ENCODE measurements around the gene CXCR4. TPM values are rescaled to one million over a fixed set of nuclear protein-coding genes. Genes with fewer than 3 reads are reported as not detected.
"Not testable (repeated sequence)": the region's sequence is repeated elsewhere in the genome, so short reads cannot be mapped to it uniquely, and the experiment has no call there.

Gene CXCR4
- total RNA-seq, 2 donors from 2014 or later = 11.9 to 12.4 TPM

DNA sequence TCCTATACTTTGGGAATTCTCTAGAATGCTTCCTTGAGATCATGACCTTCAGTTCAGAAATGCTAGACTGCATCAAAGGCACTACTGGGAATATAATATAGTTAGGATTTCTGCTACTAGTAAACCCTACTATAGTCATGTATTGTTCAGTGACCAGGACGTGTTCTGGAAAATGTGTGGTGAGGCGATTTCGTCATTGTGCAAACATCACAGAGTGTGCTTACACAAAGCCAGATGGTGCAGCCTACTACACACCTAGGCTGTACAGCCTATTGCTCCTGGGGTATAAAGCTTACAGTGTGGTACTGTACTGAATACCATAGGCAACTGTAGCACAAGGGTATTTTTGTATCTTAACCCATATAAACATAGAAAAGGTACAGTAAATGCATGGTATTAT, 13.0 kb downstream of the CXCR4 start:
- Histone ChIP-seq H3K4me3 (no peak overlapping the region), H3K9me3 (no peaks in the 10 kb centered on the region), H3K27me3 (no peaks in the 10 kb centered on the region), H3K4me1 (no peaks in the 10 kb centered on the region), H3K27ac (no peak overlapping the region), H3K36me3 (no peaks in the 10 kb centered on the region)
- TF ChIP-seq, protein P1, sequence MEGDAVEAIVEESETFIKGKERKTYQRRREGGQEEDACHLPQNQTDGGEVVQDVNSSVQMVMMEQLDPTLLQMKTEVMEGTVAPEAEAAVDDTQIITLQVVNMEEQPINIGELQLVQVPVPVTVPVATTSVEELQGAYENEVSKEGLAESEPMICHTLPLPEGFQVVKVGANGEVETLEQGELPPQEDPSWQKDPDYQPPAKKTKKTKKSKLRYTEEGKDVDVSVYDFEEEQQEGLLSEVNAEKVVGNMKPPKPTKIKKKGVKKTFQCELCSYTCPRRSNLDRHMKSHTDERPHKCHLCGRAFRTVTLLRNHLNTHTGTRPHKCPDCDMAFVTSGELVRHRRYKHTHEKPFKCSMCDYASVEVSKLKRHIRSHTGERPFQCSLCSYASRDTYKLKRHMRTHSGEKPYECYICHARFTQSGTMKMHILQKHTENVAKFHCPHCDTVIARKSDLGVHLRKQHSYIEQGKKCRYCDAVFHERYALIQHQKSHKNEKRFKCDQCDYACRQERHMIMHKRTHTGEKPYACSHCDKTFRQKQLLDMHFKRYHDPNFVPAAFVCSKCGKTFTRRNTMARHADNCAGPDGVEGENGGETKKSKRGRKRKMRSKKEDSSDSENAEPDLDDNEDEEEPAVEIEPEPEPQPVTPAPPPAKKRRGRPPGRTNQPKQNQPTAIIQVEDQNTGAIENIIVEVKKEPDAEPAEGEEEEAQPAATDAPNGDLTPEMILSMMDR (IDR thresholded peaks at IDR 0.05) = no peak
- DNase-seq (ENCODE audit: low spot score) = no peak

DNA sequence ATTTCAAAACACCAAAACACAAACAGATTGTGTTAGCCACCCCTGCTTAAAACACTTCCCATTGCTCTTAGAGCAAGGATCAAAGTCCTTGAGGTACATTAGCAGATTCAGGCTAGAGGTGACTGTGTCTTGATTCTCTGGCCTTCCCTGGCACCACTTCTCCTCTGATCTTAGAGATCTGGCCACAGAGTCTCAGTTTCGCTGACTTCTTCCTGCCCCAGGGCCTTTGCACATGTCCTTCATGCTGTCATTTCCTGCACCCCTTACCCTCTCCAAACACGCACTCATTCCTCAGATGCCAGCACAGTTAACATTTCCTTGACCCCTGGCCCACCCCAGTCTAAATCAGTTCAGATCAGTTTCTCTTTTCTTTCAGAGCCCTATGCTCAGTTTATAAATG, 16.9 kb downstream of the CXCR4 start:
- TF ChIP-seq, protein P1 (IDR thresholded peaks at IDR 0.05) = no peak
- no peaks in the 10 kb centered on the region for H3K4me1 ChIP-seq
- DNase-seq (ENCODE audit: low spot score) = no peak
- H3K4me3 ChIP-seq = no peak overlapping the region
- H3K27me3 ChIP-seq = no peaks in the 10 kb centered on the region
- H3K9me3 ChIP-seq = no peaks in the 10 kb centered on the region
- no peaks in the 10 kb centered on the region for H3K36me3 ChIP-seq
- H3K27ac ChIP-seq = no peak overlapping the region

DNA sequence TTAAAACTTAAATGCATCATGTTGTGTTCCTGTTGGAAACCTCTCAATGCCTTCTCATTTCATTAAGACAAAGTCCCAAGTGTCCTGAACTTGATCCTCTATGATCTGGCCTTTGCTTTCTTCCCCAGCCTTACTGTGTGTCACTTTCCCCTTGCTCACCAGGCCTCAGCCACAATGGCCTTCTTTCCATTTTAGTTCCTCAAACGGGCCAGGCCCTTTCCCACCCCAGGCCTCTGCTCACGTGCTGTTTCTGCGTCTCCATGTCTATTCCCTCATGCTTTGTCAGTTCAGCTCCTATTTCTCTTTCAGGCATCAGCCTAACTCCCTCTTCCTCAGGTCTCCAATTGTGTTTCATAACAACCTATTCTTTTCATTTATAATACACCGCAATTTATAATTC, 19.5 kb downstream of the CXCR4 start:
- DNase-seq (ENCODE audit: low spot score) = no peak

DNA sequence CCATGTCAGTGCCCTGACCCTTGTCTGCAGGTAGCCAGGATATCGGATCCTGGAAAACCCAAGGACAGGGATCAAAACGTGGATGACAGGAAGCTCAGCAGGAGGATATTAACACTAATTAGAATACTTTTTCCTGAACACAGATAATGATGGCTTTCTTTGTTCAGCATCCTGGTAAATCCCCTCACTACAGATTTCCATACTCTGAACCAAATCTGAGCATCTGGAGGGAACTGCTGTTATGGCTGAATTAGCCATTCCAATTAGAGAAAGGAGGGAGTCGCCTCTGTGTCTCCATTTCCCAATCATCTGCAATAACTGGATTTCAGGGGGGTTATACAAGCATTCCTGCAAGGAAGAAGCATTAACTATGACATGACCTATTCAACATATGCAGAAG, 24.4 kb downstream of the CXCR4 start:
- no peaks in the 10 kb centered on the region for H3K27me3 ChIP-seq
- no peaks in the 10 kb centered on the region for H3K36me3 ChIP-seq
- TF ChIP-seq, protein P1 (IDR thresholded peaks at IDR 0.05) = no peak
- no peaks in the 10 kb centered on the region for H3K4me1 ChIP-seq
- no peak overlapping the region for H3K4me3 ChIP-seq
- no peak overlapping the region for H3K27ac ChIP-seq
- no peaks in the 10 kb centered on the region for H3K9me3 ChIP-seq
- no peak for DNase-seq (ENCODE audit: low spot score)

More for the DNA sequence above, 19.5 kb downstream of the CXCR4 start:
- no peak overlapping the region for H3K4me3 ChIP-seq
- no peaks in the 10 kb centered on the region for H3K27me3 ChIP-seq
- no peaks in the 10 kb centered on the region for H3K9me3 ChIP-seq
- H3K4me1 ChIP-seq = no peaks in the 10 kb centered on the region
- H3K36me3 ChIP-seq = no peaks in the 10 kb centered on the region
- no peak overlapping the region for H3K27ac ChIP-seq
- TF ChIP-seq, protein P1 (IDR thresholded peaks at IDR 0.05) = no peak

DNA sequence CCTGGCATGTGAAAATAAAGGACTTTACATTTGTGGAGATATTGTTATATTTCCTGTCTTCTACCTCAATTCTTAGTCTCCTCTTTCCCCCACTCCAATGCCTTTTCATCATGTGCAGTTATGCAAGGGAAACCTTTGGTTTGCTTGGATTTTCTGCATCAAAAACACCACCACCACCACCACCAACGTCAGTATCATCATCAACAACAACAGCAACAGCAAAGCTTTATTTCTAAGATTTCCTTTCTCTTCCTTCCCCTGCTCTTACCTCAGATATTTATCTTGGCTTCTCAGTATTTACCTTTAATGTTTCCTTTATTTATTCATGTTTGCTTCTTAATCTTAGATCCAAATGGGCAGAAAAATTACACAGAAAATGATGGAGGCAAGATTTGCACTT, 26.1 kb downstream of the CXCR4 start:
- Histone ChIP-seq H3K36me3 (no peaks in the 10 kb centered on the region), H3K9me3 (no peaks in the 10 kb centered on the region), H3K27ac (no peak overlapping the region), H3K27me3 (no peaks in the 10 kb centered on the region), H3K4me3 (no peak overlapping the region), H3K4me1 (no peaks in the 10 kb centered on the region)
- no peak for DNase-seq (ENCODE audit: low spot score)
- TF ChIP-seq, protein P1 (IDR thresholded peaks at IDR 0.05) = no peak

DNA sequence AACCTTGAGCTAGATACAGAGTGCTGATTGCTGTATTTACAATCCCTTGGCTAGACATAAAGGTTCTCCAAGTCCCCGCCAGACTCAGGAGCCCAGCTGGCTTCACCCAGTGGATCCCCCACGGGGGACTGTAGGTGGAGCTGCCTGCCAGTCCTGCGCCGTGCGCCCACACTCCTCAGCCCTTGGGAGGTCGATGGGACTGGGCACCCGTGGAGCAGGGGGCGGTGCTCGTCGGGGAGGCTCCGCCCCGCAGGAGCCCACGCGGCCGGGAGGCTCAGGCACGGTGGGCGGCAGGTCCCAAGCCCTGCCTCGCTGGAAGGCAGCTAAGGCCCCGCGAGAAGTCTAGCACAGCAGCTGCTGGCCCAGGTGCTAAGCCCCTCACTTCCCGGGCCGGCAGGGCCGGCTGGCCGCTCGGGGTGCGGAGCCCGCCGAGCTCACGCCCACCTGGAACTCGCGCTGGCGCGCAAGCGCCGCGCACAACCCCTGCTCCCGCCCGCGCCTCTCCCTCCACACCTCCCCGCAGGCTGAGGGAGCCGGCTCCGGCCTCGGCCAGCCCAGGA, 30.0 kb downstream of the CXCR4 start:
- not testable (repeated sequence) for H3K27ac ChIP-seq; H3K4me3 ChIP-seq; H3K4me1 ChIP-seq; H3K9me3 ChIP-seq; H3K27me3 ChIP-seq; DNase-seq (ENCODE audit: low spot score); H3K36me3 ChIP-seq

All from right atrium auricular region (tissue), 2 donors.